Testis (tissue), 2 donors: ENCODE results near the gene HOMER3.

Experiments used
- CTCF ChIP-seq, 3 experiments: fragments of 450-650 bp in 2 of 3; fragments of 200-600 bp in 1 of 3; sonication (generic) in 1 of 3; IDR thresholded peaks; one replicate each; pipeline ENCODE4 v1.5.1; 2016 to 2019; ENCODE audit warnings: antibody characterized with exemption in 3 of 3, mild to moderate bottlenecking in 2 of 3, moderate library complexity in 1 of 3
- POLR2A ChIP-seq: fragments of 450-650 bp; IDR thresholded peaks from one replicate; pipeline ENCODE4 v1.6.1; 2017; ENCODE audit warnings: antibody characterized with exemption, mild to moderate bottlenecking, moderate library complexity

DNA sequence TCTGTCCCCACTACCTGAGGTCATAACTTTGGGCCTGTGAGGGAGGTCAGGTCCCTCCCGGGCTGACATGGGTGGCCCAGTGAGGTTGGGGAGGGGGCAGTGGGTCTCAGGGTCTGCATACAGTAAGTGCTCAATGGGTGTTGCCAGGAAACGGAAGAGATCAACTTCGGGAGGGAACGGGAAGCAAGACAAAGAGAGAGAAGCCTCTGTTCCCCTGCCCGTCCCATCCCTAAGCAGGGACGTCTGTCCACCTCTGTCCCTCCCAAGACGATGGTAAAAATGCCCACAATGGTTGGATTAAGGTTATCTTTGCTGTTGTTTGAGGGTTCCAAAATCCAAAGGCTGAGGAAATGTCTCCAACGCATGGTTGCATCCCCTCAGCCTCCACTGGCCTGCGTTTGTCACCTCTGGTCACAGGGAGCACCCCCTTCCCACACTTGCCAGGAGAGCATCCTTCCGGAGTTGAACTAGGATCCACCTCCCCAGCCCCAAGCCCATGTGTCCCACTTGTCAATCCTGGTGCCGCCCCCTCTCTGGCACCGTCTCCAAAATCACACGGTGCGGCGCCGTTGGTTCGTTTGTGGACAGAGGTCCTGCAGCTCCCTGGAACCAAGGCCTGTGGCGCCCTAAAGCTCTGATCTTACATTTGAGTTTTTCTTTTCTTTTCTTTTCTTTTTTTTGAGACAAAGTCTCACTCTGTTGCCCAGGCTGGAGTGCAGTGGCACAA, 774 bp upstream of the HOMER3 start:
- TF ChIP-seq CTCF (IDR thresholded peaks at IDR 0.05) (no peak), POLR2A (no peak)
